Neural progenitor cell (in vitro differentiated cells): ENCODE measurements around the gene SLFN5. TPM values are rescaled to one million over a fixed set of nuclear protein-coding genes. Genes with fewer than 3 reads are reported as not detected.
"Not testable (repeated sequence)": the region's sequence is repeated elsewhere in the genome, so short reads cannot be mapped to it uniquely, and the experiment has no call there.

Experiments
- DNase-seq: peaks from one replicate; pipeline ENCODE4 v3.0.0-alpha.2; 2016; ENCODE audit warnings: low spot score
- H2AFZ ChIP-seq: fragments of 200-600 bp; sonication (generic); replicated peaks from 2 replicates; pipeline ENCODE4 v1.6.1; 2016; ENCODE audit warnings: antibody characterized with exemption
- H3F3A ChIP-seq: fragments of 200-600 bp; sonication (generic); 2 replicates; pipeline ENCODE4 v1.6.1; 2016; ENCODE audit warnings: antibody characterized with exemption, low read depth
- H3K27ac ChIP-seq: fragments of 200-600 bp; sonication (generic); 2 replicates; pipeline ENCODE4 v1.5.1; 2016; ENCODE audit warnings: mild to moderate bottlenecking
- H3K27me3 ChIP-seq: fragments of 200-600 bp; sonication (generic); 2 replicates; pipeline ENCODE4 v1.6.1; 2016; ENCODE audit warnings: mild to moderate bottlenecking, moderate library complexity
- H3K36me3 ChIP-seq: fragments of 200-600 bp; sonication (generic); 2 replicates; pipeline ENCODE4 v1.5.1; 2016
- H3K4me1 ChIP-seq: fragments of 200-600 bp; sonication (generic); 2 replicates; pipeline ENCODE4 v1.6.1; 2016; ENCODE audit warnings: mixed run types
- H3K4me2 ChIP-seq: fragments of 200-600 bp; sonication (generic); 2 replicates; pipeline ENCODE4 v1.6.1; 2016
- H3K4me3 ChIP-seq: fragments of 200-600 bp; sonication (generic); 2 replicates; pipeline ENCODE4 v1.5.1; 2016
- H3K79me2 ChIP-seq: fragments of 200-600 bp; sonication (generic); 2 replicates; pipeline ENCODE4 v1.6.1; 2016; ENCODE audit warnings: low read depth
- H3K9ac ChIP-seq: fragments of 200-600 bp; sonication (generic); 2 replicates; pipeline ENCODE4 v1.6.1; 2016
- H3K9me3 ChIP-seq: fragments of 200-600 bp; sonication (generic); 2 replicates; pipeline ENCODE4 v1.5.1; 2016; ENCODE audit warnings: low read depth
- H4K20me1 ChIP-seq: fragments of 200-600 bp; sonication (generic); 2 replicates; pipeline ENCODE4 v1.6.1; 2016; ENCODE audit warnings: low read depth
- H3K27ac Mint-ChIP-seq: 3 replicates; pipeline ENCODE4 v1.8.0; 2021; ENCODE audit warnings: mixed read lengths
- H3K27me3 Mint-ChIP-seq: 2 replicates; pipeline ENCODE4 v1.8.0; 2022; ENCODE audit warnings: low read depth, mild to moderate bottlenecking, inconsistent platforms, moderate library complexity, mixed read lengths; ENCODE audit not compliant: insufficient read depth
- H3K36me3 Mint-ChIP-seq: 3 replicates; pipeline ENCODE4 v1.8.0; 2021; ENCODE audit warnings: mixed read lengths
- H3K4me1 Mint-ChIP-seq: 3 replicates; pipeline ENCODE4 v1.8.0; 2021; ENCODE audit warnings: mixed read lengths
- H3K4me3 Mint-ChIP-seq: 3 replicates; pipeline ENCODE4 v1.8.0; 2021; ENCODE audit warnings: mild to moderate bottlenecking, moderate library complexity, mixed read lengths
- H3K9me3 Mint-ChIP-seq: 3 replicates; pipeline ENCODE4 v1.8.0; 2020; ENCODE audit warnings: mixed read lengths
- CTCF ChIP-seq: fragments of 200-600 bp; sonication (generic); IDR thresholded peaks from 2 replicates; pipeline ENCODE4 v1.5.1; 2017; ENCODE audit warnings: antibody characterized with exemption, mild to moderate bottlenecking
- EZH2 ChIP-seq: fragments of 200-600 bp; sonication (generic); IDR thresholded peaks from 2 replicates; pipeline ENCODE4 v1.6.1; 2017; ENCODE audit warnings: antibody characterized with exemption, mild to moderate bottlenecking, moderate library complexity
- EZH2phosphoT487 ChIP-seq: fragments of 200-600 bp; sonication (generic); IDR thresholded peaks from 2 replicates; pipeline ENCODE4 v1.6.1; 2017; ENCODE audit warnings: antibody characterized with exemption
- total RNA-seq: library from RNA; depleted of rRNA; stranded (reverse); fragments of >200 nt; gene quantifications from 2 replicates; pipeline ENCODE4 v1.2.3, GENCODE V29; 2015; ENCODE audit warnings: low replicate concordance

The SLFN5 gene
- total RNA-seq, 1 donor from 2014 or later = 5.8 TPM

- no peak overlapping the region for H3K4me3 Mint-ChIP-seq
- H3K4me2 ChIP-seq = no peak overlapping the region
- H3K9me3 Mint-ChIP-seq = no peaks in the 10 kb centered on the region
These were observed 20.4 kb upstream of the SLFN5 start for GRCh38 chr17:35222452-35222851.

GRCh38 chr17:35224436-35224835, 18.4 kb upstream of the SLFN5 start:
- TF ChIP-seq EZH2phosphoT487 = no peak
- TF ChIP-seq CTCF = no peak
- TF ChIP-seq EZH2 = no peak
- Histone ChIP-seq H3K79me2 (no peaks in the 10 kb centered on the region), H3K4me2 (no peak overlapping the region), H3F3A (no peaks in the 10 kb centered on the region), H3K4me1 (no peaks in the 10 kb centered on the region), H4K20me1 (no peaks in the 10 kb centered on the region), H3K9me3 (no peaks in the 10 kb centered on the region), H3K27me3 (no peaks in the 10 kb centered on the region), H2AFZ (peak overlapping the region; percentile 24), H3K4me3 (no peak overlapping the region), H3K36me3 (no peaks in the 10 kb centered on the region), H3K27ac (no peak overlapping the region), H3K9ac (no peak overlapping the region)
- H3K4me3 Mint-ChIP-seq = no peak overlapping the region
- H3K9me3 Mint-ChIP-seq = no peaks in the 10 kb centered on the region
- no peak overlapping the region for H3K27ac Mint-ChIP-seq
- no peaks in the 10 kb centered on the region for H3K4me1 Mint-ChIP-seq
- H3K36me3 Mint-ChIP-seq = no peaks in the 10 kb centered on the region
- DNase-seq = no peak
- H3K27me3 Mint-ChIP-seq = peaks cover 10% of the 10 kb centered on the region

More at GRCh38 chr17:35222452-35222851, 20.4 kb upstream of the SLFN5 start:
- no peak overlapping the region for H3K9ac ChIP-seq
- no peaks in the 10 kb centered on the region for H3K79me2 ChIP-seq
- no peaks in the 10 kb centered on the region for H3K4me1 ChIP-seq
- H3K4me3 ChIP-seq = no peak overlapping the region
- H3K36me3 ChIP-seq = no peaks in the 10 kb centered on the region
- H3K27ac ChIP-seq = no peak overlapping the region
- Mint-ChIP-seq H3K27ac (no peak overlapping the region), H3K36me3 (no peaks in the 10 kb centered on the region), H3K27me3 (peaks cover under 1% of the 10 kb centered on the region), H3K4me1 (no peaks in the 10 kb centered on the region)
- H3K9me3 ChIP-seq = no peaks in the 10 kb centered on the region
- H2AFZ ChIP-seq = no peak overlapping the region
- no peaks in the 10 kb centered on the region for H4K20me1 ChIP-seq
- no peak for DNase-seq
- no peak for TF ChIP-seq EZH2phosphoT487
- H3F3A ChIP-seq = no peaks in the 10 kb centered on the region
- H3K27me3 ChIP-seq = no peaks in the 10 kb centered on the region

- Histone ChIP-seq H3K79me2 (no peaks in the 10 kb centered on the region), H3K36me3 (no peaks in the 10 kb centered on the region), H3K4me3 (no peak overlapping the region), H4K20me1 (no peaks in the 10 kb centered on the region), H3K9me3 (no peaks in the 10 kb centered on the region), H3F3A (no peaks in the 10 kb centered on the region), H2AFZ (no peak overlapping the region), H3K4me2 (no peak overlapping the region), H3K4me1 (no peaks in the 10 kb centered on the region), H3K27me3 (no peaks in the 10 kb centered on the region), H3K9ac (no peak overlapping the region), H3K27ac (no peak overlapping the region)
- TF ChIP-seq EZH2phosphoT487 = no peak
- no peak for TF ChIP-seq EZH2
- TF ChIP-seq CTCF = no peak
- H3K9me3 Mint-ChIP-seq = no peaks in the 10 kb centered on the region
- no peaks in the 10 kb centered on the region for H3K36me3 Mint-ChIP-seq
- no peak for DNase-seq
- no peaks in the 10 kb centered on the region for H3K4me1 Mint-ChIP-seq
- no peak overlapping the region for H3K27ac Mint-ChIP-seq
- no peak overlapping the region for H3K4me3 Mint-ChIP-seq
- H3K27me3 Mint-ChIP-seq = peaks cover 10% of the 10 kb centered on the region
These were observed 15.3 kb upstream of the SLFN5 start for GRCh38 chr17:35227546-35227945.

- no peak overlapping the region for H2AFZ ChIP-seq
- DNase-seq = no peak
These were observed 13.2 kb upstream of the SLFN5 start for GRCh38 chr17:35229638-35230037.

GRCh38 chr17:35234315-35234714, 8.6 kb upstream of the SLFN5 start:
- H3K4me3 Mint-ChIP-seq, H3F3A ChIP-seq, H3K36me3 Mint-ChIP-seq, H3K9ac ChIP-seq, H3K4me1 ChIP-seq, H3K27ac Mint-ChIP-seq, H3K4me2 ChIP-seq, H3K36me3 ChIP-seq, H3K27me3 Mint-ChIP-seq, H3K4me1 Mint-ChIP-seq, H3K27me3 ChIP-seq, H2AFZ ChIP-seq, DNase-seq, H3K9me3 ChIP-seq, H3K4me3 ChIP-seq, H3K27ac ChIP-seq, H3K79me2 ChIP-seq, H3K9me3 Mint-ChIP-seq, H4K20me1 ChIP-seq: not testable (repeated sequence)

More at GRCh38 chr17:35229638-35230037, 13.2 kb upstream of the SLFN5 start:
- H3K4me1 Mint-ChIP-seq = no peaks in the 10 kb centered on the region
- Histone ChIP-seq H3K9me3 (no peaks in the 10 kb centered on the region), H3K27me3 (no peaks in the 10 kb centered on the region), H3K79me2 (no peaks in the 10 kb centered on the region), H3K36me3 (no peaks in the 10 kb centered on the region), H3K4me3 (no peak overlapping the region), H3K4me1 (no peaks in the 10 kb centered on the region), H3K4me2 (no peak overlapping the region), H3F3A (no peaks in the 10 kb centered on the region), H4K20me1 (no peaks in the 10 kb centered on the region), H3K9ac (no peak overlapping the region), H3K27ac (no peak overlapping the region)
- no peaks in the 10 kb centered on the region for H3K36me3 Mint-ChIP-seq
- TF ChIP-seq EZH2phosphoT487 = no peak
- TF ChIP-seq EZH2 = no peak
- no peak for TF ChIP-seq CTCF
- no peak overlapping the region for H3K4me3 Mint-ChIP-seq
- H3K9me3 Mint-ChIP-seq = no peaks in the 10 kb centered on the region
- H3K27me3 Mint-ChIP-seq = peaks cover 10% of the 10 kb centered on the region
- no peak overlapping the region for H3K27ac Mint-ChIP-seq
